Breast epithelium (tissue), 4 donors: ENCODE results near the gene GPATCH8. TPM values are rescaled to one million over a fixed set of nuclear protein-coding genes. Genes with fewer than 3 reads are reported as not detected.

Experiments used
- DNase-seq, 2 donors: peaks; one replicate each; pipeline ENCODE4 v3.0.0-alpha.2; 2019; ENCODE audit warnings: low spot score in 2 of 2
- H3K27ac ChIP-seq, 2 donors: fragments of 200-600 bp; sonication (generic) in 1 of 2; one replicate each; pipeline ENCODE4 v1.5.1; 2016 to 2019; ENCODE audit warnings: mild to moderate bottlenecking in 1 of 2
- H3K27me3 ChIP-seq, 2 donors: fragments of 200-600 bp; sonication (generic) in 1 of 2; one replicate each; pipeline versions ENCODE4 v1.5.1 to v1.6.0; 2017 to 2019; ENCODE audit warnings: control low read depth in 1 of 2, mild to moderate bottlenecking in 1 of 2
- H3K36me3 ChIP-seq: fragments of 200-600 bp; one replicate; pipeline ENCODE4 v1.5.1; 2019
- H3K4me1 ChIP-seq, 2 donors: fragments of 200-600 bp; sonication (generic); one replicate each; pipeline ENCODE4 v1.5.1; 2016 to 2019; ENCODE audit warnings: control low read depth in 1 of 2
- H3K4me3 ChIP-seq, 3 donors: fragments of 200-600 bp; sonication (generic); 1 replicate in 2 of 3; 2 replicates in 1 of 3; pipeline ENCODE4 v1.5.1; 2016 to 2019; ENCODE audit warnings: mild to moderate bottlenecking in 3 of 3, moderate library complexity in 2 of 3
- H3K9me3 ChIP-seq, 2 donors: fragments of 200-600 bp; sonication (generic) in 1 of 2; one replicate each; pipeline ENCODE4 v1.5.1; 2016 to 2019; ENCODE audit warnings: control low read depth in 1 of 2
- CTCF ChIP-seq, 3 donors: fragments of 450-650 bp; IDR thresholded peaks; one replicate each; pipeline ENCODE4 v1.5.1; 2016 to 2017; ENCODE audit warnings: antibody characterized with exemption in 3 of 3, mild to moderate bottlenecking in 3 of 3, moderate library complexity in 3 of 3
- POLR2A ChIP-seq: fragments of 450-650 bp; IDR thresholded peaks from one replicate; pipeline ENCODE4 v1.6.1; 2016; ENCODE audit warnings: antibody characterized with exemption, mild to moderate bottlenecking, moderate library complexity
- POLR2AphosphoS5 ChIP-seq, 3 donors: sonication (generic); formaldehyde crosslinking; IDR thresholded peaks; one replicate each; pipeline ENCODE4 v1.6.1; 2017; ENCODE audit warnings: antibody characterized with exemption in 3 of 3
- intact Hi-C: fragments of 100-400 bp; cut with DNase I; formaldehyde crosslinking; loops from one replicate; pipeline ENCODE4 v1.15.1; 2023; ENCODE audit warnings: low total_unique reads
- total RNA-seq, 3 donors: library from RNA; depleted of rRNA; stranded (reverse); fragments of >200 nt; gene quantifications; one replicate each; pipeline ENCODE4 v1.1.0, GENCODE V29; 2016

GPATCH8 gene
- total RNA-seq, 3 donors from 2014 or later, result 36.8 to 62.5 (median 51.5) TPM

- no peaks in the 10 kb centered on the region for H3K27me3 ChIP-seq
- no peaks in the 10 kb centered on the region for H3K9me3 ChIP-seq
- intact Hi-C loops, result no loop called here
- no peak overlapping the region for H3K27ac ChIP-seq
- no peak for DNase-seq
- TF ChIP-seq POLR2AphosphoS5 (IDR thresholded peaks at IDR 0.05), result no peak
- no peak for TF ChIP-seq POLR2A
- no peak for TF ChIP-seq CTCF (IDR thresholded peaks at IDR 0.05)
- H3K4me1 ChIP-seq, result no peaks in the 10 kb centered on the region
- H3K4me3 ChIP-seq, result no peak overlapping the region
- H3K36me3 ChIP-seq, result no peaks in the 10 kb centered on the region
These were observed 52.1 kb downstream of the GPATCH8 start for GRCh38 chr17:44451016-44451627.

GRCh38 chr17:44448412-44448811 is 54.8 kb downstream of the GPATCH8 start:
- intact Hi-C loops, result no loop called here
- Histone ChIP-seq H3K27ac (no peak overlapping the region), H3K9me3 (no peaks in the 10 kb centered on the region), H3K4me1 (no peaks in the 10 kb centered on the region), H3K4me3 (no peak overlapping the region), H3K36me3 (no peaks in the 10 kb centered on the region), H3K27me3 (no peaks in the 10 kb centered on the region)
- TF ChIP-seq POLR2AphosphoS5 (IDR thresholded peaks at IDR 0.05) (no peak), CTCF (IDR thresholded peaks at IDR 0.05) (no peak), POLR2A (no peak)
- DNase-seq, result no peak

GRCh38 chr17:44444735-44445105 is 58.5 kb downstream of the GPATCH8 start:
- no peaks in the 10 kb centered on the region for H3K9me3 ChIP-seq
- H3K27me3 ChIP-seq, result no peaks in the 10 kb centered on the region
- TF ChIP-seq POLR2AphosphoS5 (IDR thresholded peaks at IDR 0.05), result no peak
- TF ChIP-seq CTCF (IDR thresholded peaks at IDR 0.05), result no peak
- TF ChIP-seq POLR2A, result no peak
- no peak for DNase-seq
- H3K27ac ChIP-seq, result no peak overlapping the region
- no peak overlapping the region for H3K4me3 ChIP-seq
- H3K36me3 ChIP-seq, result no peaks in the 10 kb centered on the region
- intact Hi-C loops, result no loop called here
- H3K4me1 ChIP-seq, result no peaks in the 10 kb centered on the region

- no peaks in the 10 kb centered on the region for H3K9me3 ChIP-seq
- no peak overlapping the region for H3K4me3 ChIP-seq
- H3K27ac ChIP-seq, result no peak overlapping the region
- H3K27me3 ChIP-seq, result no peaks in the 10 kb centered on the region
- TF ChIP-seq POLR2A, result no peak
- no peak for TF ChIP-seq POLR2AphosphoS5 (IDR thresholded peaks at IDR 0.05)
- no peak for TF ChIP-seq CTCF (IDR thresholded peaks at IDR 0.05)
- no peaks in the 10 kb centered on the region for H3K4me1 ChIP-seq
- intact Hi-C loops, result no loop called here
- DNase-seq, result no peak
- no peaks in the 10 kb centered on the region for H3K36me3 ChIP-seq
These were observed 60.4 kb downstream of the GPATCH8 start for GRCh38 chr17:44442806-44443205.

- Histone ChIP-seq H3K9me3 (no peaks in the 10 kb centered on the region), H3K4me1 (no peaks in the 10 kb centered on the region), H3K36me3 (no peaks in the 10 kb centered on the region), H3K27ac (no peak overlapping the region), H3K27me3 (no peaks in the 10 kb centered on the region), H3K4me3 (no peak overlapping the region)
- intact Hi-C loops, result no loop called here
- no peak for DNase-seq
- TF ChIP-seq CTCF (IDR thresholded peaks at IDR 0.05) (no peak), POLR2AphosphoS5 (IDR thresholded peaks at IDR 0.05) (no peak), POLR2A (no peak)
These were observed 64.0 kb downstream of the GPATCH8 start for GRCh38 chr17:44439168-44439567.
